T-cell (primary cell): ENCODE data around the gene MYL4. TPM values are rescaled to one million over a fixed set of nuclear protein-coding genes. Genes with fewer than 3 reads are reported as not detected.
"Not testable (repeated sequence)": the region's sequence is repeated elsewhere in the genome, so short reads cannot be mapped to it uniquely, and the experiment has no call there.

Experiments used
- ATAC-seq, 4 experiments: fragments of 200-7000 bp in 3 of 4; fragments of 150-1000 bp in 1 of 4; cut with Tn5 transposase; replicated peaks in 1 of 4; 1 replicate in 3 of 4; 2 replicates in 1 of 4; pipeline ENCODE4 v1.10.0; 2021; ENCODE audit warnings: moderate library complexity in 3 of 4, mild to moderate bottlenecking in 2 of 4, moderate number of reproducible peaks in 1 of 4
- CTCF ChIA-PET, 2 donors: fragments of 300-600 bp; sonication (Branson Sonifier 250); formaldehyde crosslinking; loops; one replicate each; lab custom pipeline; 2022; ENCODE audit warnings: antibody characterized with exemption in 2 of 2; lab: Charles Lee
- POLR2A ChIA-PET, 2 donors: fragments of 300-600 bp; sonication (Branson Sonifier 250); formaldehyde crosslinking; loops; one replicate each; lab custom pipeline; 2022; ENCODE audit warnings: antibody characterized with exemption in 2 of 2; lab: Charles Lee
- DNase-seq, 35 experiments: peaks; one replicate each; pipeline versions ENCODE4 v3.0.0 to v3.0.0-alpha.2; 2013 to 2023
- H3K27ac ChIP-seq: one replicate; pipeline ENCODE4 v1.5.1; 2013; ENCODE audit warnings: low read length
- H3K27me3 ChIP-seq, 2 experiments: replicated peaks in 1 of 2; 1 replicate in 1 of 2; 2 replicates in 1 of 2; pipeline versions ENCODE4 v1.6.1 to v1.7.0; 2013; ENCODE audit warnings: low read length in 1 of 2, mixed read lengths in 1 of 2; ENCODE audit not compliant: control insufficient read depth in 2 of 2, insufficient read depth in 2 of 2; ENCODE audit errors: extremely low read depth in 1 of 2
- H3K36me3 ChIP-seq, 2 donors: 1 replicate in 1 of 2; 2 replicates in 1 of 2; pipeline versions ENCODE4 v1.6.1 to v1.7.0; 2013; ENCODE audit warnings: low read length in 1 of 2; ENCODE audit not compliant: control insufficient read depth in 2 of 2, insufficient read depth in 1 of 2; ENCODE audit errors: extremely low read depth in 1 of 2
- H3K4me1 ChIP-seq, 2 experiments: 1 replicate in 1 of 2; 2 replicates in 1 of 2; pipeline versions ENCODE4 v1.6.1 to v1.7.0; 2013; ENCODE audit warnings: low read length in 2 of 2, mixed read lengths in 1 of 2; ENCODE audit not compliant: insufficient read depth in 2 of 2, control insufficient read depth in 1 of 2; ENCODE audit errors: extremely low read depth in 1 of 2
- H3K4me3 ChIP-seq, 2 donors: 1 replicate in 1 of 2; 2 replicates in 1 of 2; pipeline versions ENCODE4 v1.5.1 to v1.7.0; 2013; ENCODE audit warnings: mild to moderate bottlenecking in 2 of 2, low read length in 1 of 2, moderate library complexity in 1 of 2; ENCODE audit not compliant: control insufficient read depth in 1 of 2; ENCODE audit errors: extremely low read depth in 1 of 2
- H3K9me3 ChIP-seq: 2 replicates; pipeline ENCODE4 v1.7.0; 2013
- H3K27ac Mint-ChIP-seq, 2 donors: one replicate each; pipeline ENCODE4 v1.8.0; 2020 to 2021; ENCODE audit warnings: mild to moderate bottlenecking in 2 of 2, mixed read lengths in 2 of 2
- H3K27me3 Mint-ChIP-seq, 2 donors: one replicate each; pipeline ENCODE4 v1.8.0; 2021 to 2022; ENCODE audit warnings: mixed read lengths in 2 of 2
- H3K36me3 Mint-ChIP-seq: one replicate; pipeline ENCODE4 v1.8.0; 2021; ENCODE audit warnings: mixed read lengths
- H3K4me1 Mint-ChIP-seq, 3 donors: one replicate each; pipeline ENCODE4 v1.8.0; 2020 to 2022; ENCODE audit warnings: mixed read lengths in 3 of 3, mild to moderate bottlenecking in 1 of 3
- H3K4me3 Mint-ChIP-seq, 3 donors: one replicate each; pipeline ENCODE4 v1.8.0; 2020 to 2022; ENCODE audit warnings: mild to moderate bottlenecking in 3 of 3, mixed read lengths in 3 of 3, moderate library complexity in 3 of 3
- H3K9me3 Mint-ChIP-seq, 3 donors: one replicate each; pipeline ENCODE4 v1.8.0; 2020 to 2022; ENCODE audit warnings: mixed read lengths in 3 of 3
- WGBS: methylation state at CpG from one replicate; pipeline ENCODE4 v1.1.5; 2013; ENCODE audit warnings: missing lambda C conversion rate; ENCODE audit not compliant: insufficient coverage; 5-methylcytosine and 5-hydroxymethylcytosine counted together
- total RNA-seq, 35 experiments: library from RNA in 6 of 35; stranded (reverse) in 6 of 35; fragments of 120-200 nt in 1 of 35; gene quantifications; one replicate each; pipeline versions ENCODE4 v1.2.1 to v1.2.4 and lab custom pipeline; 2013 to 2026

Gene MYL4
- total RNA-seq, 5 donors from 2014 or later (not counting 1 experiment from before 2014, with no cell fraction given), result not detected

DNA sequence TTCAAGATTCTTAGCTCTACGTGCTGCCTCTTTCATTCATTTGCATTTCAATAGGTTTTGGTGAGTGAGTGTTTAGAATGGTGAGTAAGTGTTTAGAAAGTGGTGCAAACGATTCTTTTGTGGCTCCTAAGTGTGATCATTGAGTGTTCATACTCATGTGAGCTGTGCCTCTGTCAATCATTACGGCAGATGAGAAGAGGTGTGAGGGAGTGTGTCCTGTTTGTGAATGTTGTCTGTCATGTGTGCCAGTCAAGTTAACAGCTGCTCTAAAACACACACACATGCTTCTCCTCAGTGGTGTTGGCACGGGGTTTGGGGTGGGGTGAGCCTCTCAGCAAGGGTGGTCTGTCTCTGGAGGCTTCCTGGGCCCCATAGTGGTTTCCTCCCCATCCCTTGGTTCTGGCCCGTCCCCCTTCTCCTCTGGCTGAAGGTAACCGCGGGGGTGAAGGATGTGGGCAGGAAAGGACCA is 11.4 kb downstream of the MYL4 start:
- Mint-ChIP-seq H3K9me3 (no peaks in the 10 kb centered on the region), H3K36me3 (no peaks in the 10 kb centered on the region), H3K4me1 (peaks cover 23 to 48% (median 43%) of the 10 kb centered on the region in 3 donors), H3K4me3 (peak overlapping the region in 1 of 3 donors; percentile 49), H3K27ac (peak overlapping the region; percentile 48 to 49), H3K27me3 (no peaks in the 10 kb centered on the region)
- no peaks in the 10 kb centered on the region for H3K9me3 ChIP-seq
- 83% methylated on average over 1 of the region's 7 CpGs for WGBS
- H3K4me1 ChIP-seq, result peaks cover 7 to 47% of the 10 kb centered on the region in 2 experiments
- POLR2A ChIA-PET, result interaction anchor here in 1 of 2 donors (0.6 kb wide), 1 partner anchor 61 kb away, joined by 5 read pairs; no protein-coding TSS in a partner anchor
- H3K4me3 ChIP-seq, result no peak overlapping the region
- no peaks in the 10 kb centered on the region for H3K36me3 ChIP-seq
- peaks cover 0 to 2% of the 10 kb centered on the region in 2 experiments for H3K27me3 ChIP-seq
- H3K27ac ChIP-seq, result peak overlapping the region; percentile 56
- DNase-seq (peak in 19 of 35 experiments; percentile 5 to 60 (median 18)), ATAC-seq (peak; percentile 39 to 66 (median 53))
- CTCF ChIA-PET, result interaction anchor here in 1 of 2 donors (0.5 to 1.0 kb wide), 3 partner anchors 15 to 1416 kb away, joined by 3 to 5 read pairs (median 3); no protein-coding TSS in a partner anchor

DNA sequence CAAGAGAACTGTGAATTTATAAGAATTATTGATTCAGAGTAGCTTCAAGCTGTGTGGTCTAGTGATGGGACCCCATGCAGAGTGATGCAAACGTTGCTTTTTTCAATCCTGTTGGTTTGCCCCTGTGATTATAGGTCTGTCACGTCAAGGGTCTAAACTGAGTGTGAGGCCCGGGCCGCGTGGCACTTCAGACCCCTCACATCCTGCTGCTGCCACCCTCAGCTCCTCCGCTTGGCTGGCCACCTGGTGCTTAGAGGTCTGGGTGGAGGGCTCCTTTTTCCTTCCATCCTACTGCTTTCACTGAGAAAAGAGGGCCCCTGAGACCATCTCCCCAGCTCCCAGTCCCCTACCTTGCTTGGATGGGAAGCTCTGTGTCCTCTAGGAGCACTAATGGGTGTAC is 12.0 kb downstream of the MYL4 start:
- no peak overlapping the region for H3K4me3 Mint-ChIP-seq
- Histone ChIP-seq H3K27me3 (peaks cover 0 to 2% of the 10 kb centered on the region in 2 experiments), H3K9me3 (no peaks in the 10 kb centered on the region), H3K27ac (peak overlapping the region; percentile 56), H3K36me3 (no peaks in the 10 kb centered on the region), H3K4me1 (peaks cover 7 to 47% of the 10 kb centered on the region in 2 experiments), H3K4me3 (no peak overlapping the region)
- ChIA-PET POLR2A (no interaction called here), CTCF (interaction anchor here in 1 of 2 donors (0.5 to 0.8 kb wide), 3 partner anchors 27 to 1415 kb away, joined by 3 to 7 read pairs (median 5); no protein-coding TSS in a partner anchor)
- H3K27me3 Mint-ChIP-seq, result no peaks in the 10 kb centered on the region
- H3K27ac Mint-ChIP-seq, result peak overlapping the region in 1 of 2 donors; percentile 55
- DNase-seq, result no peak
- no peak for ATAC-seq
- no peaks in the 10 kb centered on the region for H3K36me3 Mint-ChIP-seq
- WGBS, result no CpG with 5 or more reads among the region's 6 CpGs
- no peaks in the 10 kb centered on the region for H3K9me3 Mint-ChIP-seq
- peaks cover 23 to 45% (median 43%) of the 10 kb centered on the region in 3 donors for H3K4me1 Mint-ChIP-seq

GRCh38 chr17:47222047-47222446 is 12.9 kb downstream of the MYL4 start:
- no peaks in the 10 kb centered on the region for H3K27me3 Mint-ChIP-seq
- H3K9me3 ChIP-seq, result no peaks in the 10 kb centered on the region
- ATAC-seq (no peak), DNase-seq (no peak)
- 100% methylated on average over 1 of the region's 4 CpGs for WGBS
- no peak overlapping the region for H3K27ac Mint-ChIP-seq
- no peaks in the 10 kb centered on the region for H3K36me3 ChIP-seq
- peaks cover 5 to 41% of the 10 kb centered on the region in 2 experiments for H3K4me1 ChIP-seq
- ChIA-PET CTCF (no interaction called here), POLR2A (no interaction called here)
- H3K4me3 ChIP-seq, result no peak overlapping the region
- H3K27ac ChIP-seq, result no peak overlapping the region
- H3K9me3 Mint-ChIP-seq, result no peaks in the 10 kb centered on the region
- peaks cover 0 to 2% of the 10 kb centered on the region in 2 experiments for H3K27me3 ChIP-seq
- no peaks in the 10 kb centered on the region for H3K36me3 Mint-ChIP-seq
- no peak overlapping the region for H3K4me3 Mint-ChIP-seq
- peaks cover 23 to 42% (median 40%) of the 10 kb centered on the region in 3 donors for H3K4me1 Mint-ChIP-seq

DNA sequence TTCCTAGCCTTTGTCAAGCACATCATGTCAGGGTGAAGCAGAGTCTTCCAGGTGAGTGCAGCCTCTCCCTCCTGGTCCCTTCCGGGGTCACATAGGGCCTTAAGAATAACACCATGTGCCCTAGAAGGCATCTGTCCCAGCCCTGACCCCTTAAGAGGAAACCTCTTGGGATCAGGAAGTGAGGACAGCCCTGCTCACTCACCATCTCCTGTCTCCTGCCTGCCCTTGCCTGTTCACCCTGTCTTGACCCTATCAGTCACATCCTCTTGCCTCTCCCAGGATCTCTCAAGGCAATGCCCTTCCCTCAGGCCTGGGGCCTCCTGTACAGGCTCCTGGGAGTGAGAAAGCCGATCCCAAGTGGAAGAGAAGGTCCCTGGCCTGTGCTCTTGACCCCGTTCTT is 13.9 kb downstream of the MYL4 start:
- Histone ChIP-seq H3K9me3 (no peaks in the 10 kb centered on the region), H3K27me3 (peaks cover 0 to 2% of the 10 kb centered on the region in 2 experiments), H3K4me1 (peaks cover 4 to 32% of the 10 kb centered on the region in 2 experiments), H3K4me3 (no peak overlapping the region), H3K27ac (no peak overlapping the region), H3K36me3 (no peaks in the 10 kb centered on the region)
- 95% methylated on average over 2 of the region's 3 CpGs for WGBS
- Mint-ChIP-seq H3K4me3 (no peak overlapping the region), H3K9me3 (no peaks in the 10 kb centered on the region), H3K27ac (no peak overlapping the region), H3K27me3 (no peaks in the 10 kb centered on the region), H3K36me3 (no peaks in the 10 kb centered on the region), H3K4me1 (peaks cover 23 to 35% (median 35%) of the 10 kb centered on the region in 3 donors)
- DNase-seq, result no peak
- CTCF ChIA-PET, result no interaction called here
- no peak for ATAC-seq
- POLR2A ChIA-PET, result no interaction called here

- no peaks in the 10 kb centered on the region for H3K27me3 Mint-ChIP-seq
- H3K9me3 ChIP-seq, result no peaks in the 10 kb centered on the region
- H3K36me3 Mint-ChIP-seq, result no peaks in the 10 kb centered on the region
- H3K4me1 Mint-ChIP-seq, result peaks cover 21 to 32% (median 32%) of the 10 kb centered on the region in 3 donors
- WGBS, result 93% methylated on average over 3 of the region's 5 CpGs
- ChIA-PET POLR2A (interaction anchor here in 1 of 2 donors (0.5 kb wide), 1 partner anchor 24 kb away, joined by 4 read pairs; no protein-coding TSS in a partner anchor), CTCF (no interaction called here)
- no peak overlapping the region for H3K4me3 Mint-ChIP-seq
- ATAC-seq, result no peak
- no peak overlapping the region for H3K27ac ChIP-seq
- DNase-seq, result no peak
- no peak overlapping the region for H3K4me3 ChIP-seq
- no peaks in the 10 kb centered on the region for H3K9me3 Mint-ChIP-seq
- H3K36me3 ChIP-seq, result no peaks in the 10 kb centered on the region
- H3K27me3 ChIP-seq, result peaks cover 0 to 2% of the 10 kb centered on the region in 2 experiments
- H3K27ac Mint-ChIP-seq, result no peak overlapping the region
- peaks cover 3 to 30% of the 10 kb centered on the region in 2 experiments for H3K4me1 ChIP-seq
Measured at GRCh38 chr17:47223460-47223859, 14.3 kb downstream of the MYL4 start.

GRCh38 chr17:47224077-47224476 is 14.9 kb downstream of the MYL4 start:
- peaks cover 18 to 26% (median 25%) of the 10 kb centered on the region in 3 donors for H3K4me1 Mint-ChIP-seq
- H3K4me3 ChIP-seq, H3K36me3 Mint-ChIP-seq, H3K27me3 ChIP-seq, ATAC-seq, H3K27me3 Mint-ChIP-seq, H3K4me3 Mint-ChIP-seq, CTCF ChIA-PET, H3K27ac Mint-ChIP-seq, H3K36me3 ChIP-seq, H3K27ac ChIP-seq, H3K9me3 ChIP-seq, DNase-seq, H3K9me3 Mint-ChIP-seq: not testable (repeated sequence)
- WGBS, result 93% methylated on average over 2 of the region's 2 CpGs
- H3K4me1 ChIP-seq, result peaks cover 3 to 23% of the 10 kb centered on the region in 2 experiments
- POLR2A ChIA-PET, result interaction anchor here in 1 of 2 donors (0.5 kb wide), 1 partner anchor 25 kb away, joined by 4 read pairs; no protein-coding TSS in a partner anchor
